Measurements from ENCODE around the gene QRFP. TPM values are rescaled to one million over a fixed set of nuclear protein-coding genes. Genes with fewer than 3 reads are reported as not detected.

The QRFP gene
- total RNA-seq, 1 donor from 2014 or later, result not detected

- Mint-ChIP-seq H3K36me3 (ENCODE audit: low read depth, unreplicated experiment) (no peaks in the 10 kb centered on the region), H3K9me3 (ENCODE audit: unreplicated experiment) (no peaks in the 10 kb centered on the region), H3K27ac (ENCODE audit: unreplicated experiment) (no peak overlapping the region), H3K4me1 (ENCODE audit: unreplicated experiment) (peaks cover 3% of the 10 kb centered on the region), H3K4me3 (ENCODE audit: unreplicated experiment) (no peak overlapping the region), H3K27me3 (ENCODE audit: unreplicated experiment) (peaks cover 6% of the 10 kb centered on the region)
- TF ChIP-seq CTCF (IDR thresholded peaks at IDR 0.05; ENCODE audit: unreplicated experiment), result no peak
- DNase-seq (ENCODE audit: low spot score), result no peak
These were observed 33.0 kb upstream of the QRFP start for GRCh38 chr9:130929571-130930038.

GRCh38 chr9:130927995-130928900 is 31.6 kb upstream of the QRFP start:
- peaks cover 6% of the 10 kb centered on the region for H3K27me3 Mint-ChIP-seq (ENCODE audit: unreplicated experiment)
- no peak overlapping the region for H3K4me3 Mint-ChIP-seq (ENCODE audit: unreplicated experiment)
- H3K9me3 Mint-ChIP-seq (ENCODE audit: unreplicated experiment), result no peaks in the 10 kb centered on the region
- H3K27ac Mint-ChIP-seq (ENCODE audit: unreplicated experiment), result no peak overlapping the region
- no peak for TF ChIP-seq CTCF (IDR thresholded peaks at IDR 0.05; ENCODE audit: unreplicated experiment)
- H3K4me1 Mint-ChIP-seq (ENCODE audit: unreplicated experiment), result peaks cover 3% of the 10 kb centered on the region
- DNase-seq (ENCODE audit: low spot score), result no peak
- H3K36me3 Mint-ChIP-seq (ENCODE audit: low read depth, unreplicated experiment), result no peaks in the 10 kb centered on the region

GRCh38 chr9:130927338-130927737 is 30.7 kb upstream of the QRFP start:
- Mint-ChIP-seq H3K36me3 (ENCODE audit: low read depth, unreplicated experiment) (no peaks in the 10 kb centered on the region), H3K4me1 (ENCODE audit: unreplicated experiment) (peaks cover 4% of the 10 kb centered on the region), H3K4me3 (ENCODE audit: unreplicated experiment) (no peak overlapping the region), H3K9me3 (ENCODE audit: unreplicated experiment) (no peaks in the 10 kb centered on the region), H3K27me3 (ENCODE audit: unreplicated experiment) (peaks cover 10% of the 10 kb centered on the region), H3K27ac (ENCODE audit: unreplicated experiment) (no peak overlapping the region)
- no peak for TF ChIP-seq CTCF (IDR thresholded peaks at IDR 0.05; ENCODE audit: unreplicated experiment)
- no peak for DNase-seq (ENCODE audit: low spot score)

- TF ChIP-seq CTCF (IDR thresholded peaks at IDR 0.05; ENCODE audit: unreplicated experiment), result no peak
- peaks cover 11% of the 10 kb centered on the region for H3K27me3 Mint-ChIP-seq (ENCODE audit: unreplicated experiment)
- no peaks in the 10 kb centered on the region for H3K36me3 Mint-ChIP-seq (ENCODE audit: low read depth, unreplicated experiment)
- H3K4me1 Mint-ChIP-seq (ENCODE audit: unreplicated experiment), result peaks cover 4% of the 10 kb centered on the region
- H3K4me3 Mint-ChIP-seq (ENCODE audit: unreplicated experiment), result no peak overlapping the region
- no peaks in the 10 kb centered on the region for H3K9me3 Mint-ChIP-seq (ENCODE audit: unreplicated experiment)
- no peak overlapping the region for H3K27ac Mint-ChIP-seq (ENCODE audit: unreplicated experiment)
- no peak for DNase-seq (ENCODE audit: low spot score)
These were observed 28.6 kb upstream of the QRFP start for GRCh38 chr9:130925050-130925678.

- peaks cover 7% of the 10 kb centered on the region for H3K27me3 Mint-ChIP-seq (ENCODE audit: unreplicated experiment)
- H3K36me3 Mint-ChIP-seq (ENCODE audit: low read depth, unreplicated experiment), result no peaks in the 10 kb centered on the region
- H3K27ac Mint-ChIP-seq (ENCODE audit: unreplicated experiment), result no peak overlapping the region
These were observed 27.8 kb upstream of the QRFP start for GRCh38 chr9:130924448-130924788.

More at GRCh38 chr9:130924448-130924788, 27.8 kb upstream of the QRFP start:
- Mint-ChIP-seq H3K9me3 (ENCODE audit: unreplicated experiment) (no peaks in the 10 kb centered on the region), H3K4me1 (ENCODE audit: unreplicated experiment) (peaks cover 4% of the 10 kb centered on the region), H3K4me3 (ENCODE audit: unreplicated experiment) (no peak overlapping the region)
- no peak for DNase-seq (ENCODE audit: low spot score)
- no peak for TF ChIP-seq CTCF (IDR thresholded peaks at IDR 0.05; ENCODE audit: unreplicated experiment)

Measured in endothelial cell (in vitro differentiated cells).